AG09309 (cell line): ENCODE measurements around the gene LY6G6F.

ENCODE experiments used
- DNase-seq: peaks from one replicate; pipeline ENCODE4 v3.0.0-alpha.2; 2010; ENCODE audit warnings: low read depth
- H3K4me3 ChIP-seq: 2 replicates; pipeline ENCODE4 v1.5.1; 2011; ENCODE audit warnings: mild to moderate bottlenecking, low read depth, low read length, moderate library complexity; ENCODE audit not compliant: control insufficient read depth
- TF ChIP-seq, protein P1 (sequence below): IDR thresholded peaks from 2 replicates; pipeline ENCODE4 v1.5.1; 2011; ENCODE audit warnings: mild to moderate bottlenecking, low read depth, low read length, inconsistent platforms; ENCODE audit not compliant: insufficient read depth, control insufficient read depth; ENCODE audit errors: missing control alignments

LY6G6F gene

GRCh38 chr6:31665501-31666336 lies 40.9 kb upstream of the LY6G6F start, which contains the start of gene CSNK2B:
TSS of gene CSNK2B (plus strand) at chr6:31666080. CDS start at chr6:31666832, 752 bp downstream.
- TF ChIP-seq, protein P1, sequence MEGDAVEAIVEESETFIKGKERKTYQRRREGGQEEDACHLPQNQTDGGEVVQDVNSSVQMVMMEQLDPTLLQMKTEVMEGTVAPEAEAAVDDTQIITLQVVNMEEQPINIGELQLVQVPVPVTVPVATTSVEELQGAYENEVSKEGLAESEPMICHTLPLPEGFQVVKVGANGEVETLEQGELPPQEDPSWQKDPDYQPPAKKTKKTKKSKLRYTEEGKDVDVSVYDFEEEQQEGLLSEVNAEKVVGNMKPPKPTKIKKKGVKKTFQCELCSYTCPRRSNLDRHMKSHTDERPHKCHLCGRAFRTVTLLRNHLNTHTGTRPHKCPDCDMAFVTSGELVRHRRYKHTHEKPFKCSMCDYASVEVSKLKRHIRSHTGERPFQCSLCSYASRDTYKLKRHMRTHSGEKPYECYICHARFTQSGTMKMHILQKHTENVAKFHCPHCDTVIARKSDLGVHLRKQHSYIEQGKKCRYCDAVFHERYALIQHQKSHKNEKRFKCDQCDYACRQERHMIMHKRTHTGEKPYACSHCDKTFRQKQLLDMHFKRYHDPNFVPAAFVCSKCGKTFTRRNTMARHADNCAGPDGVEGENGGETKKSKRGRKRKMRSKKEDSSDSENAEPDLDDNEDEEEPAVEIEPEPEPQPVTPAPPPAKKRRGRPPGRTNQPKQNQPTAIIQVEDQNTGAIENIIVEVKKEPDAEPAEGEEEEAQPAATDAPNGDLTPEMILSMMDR: peak; percentile 4
- peak within 1 kb of the TSS; percentile 95 for H3K4me3 ChIP-seq
- peak; percentile 83 for DNase-seq

- TF ChIP-seq, protein P1: no peak
- peak overlapping the region; percentile 95 for H3K4me3 ChIP-seq
- no peak for DNase-seq
Measured at GRCh38 chr6:31666337-31666965, 40.2 kb upstream of the LY6G6F start.

DNA sequence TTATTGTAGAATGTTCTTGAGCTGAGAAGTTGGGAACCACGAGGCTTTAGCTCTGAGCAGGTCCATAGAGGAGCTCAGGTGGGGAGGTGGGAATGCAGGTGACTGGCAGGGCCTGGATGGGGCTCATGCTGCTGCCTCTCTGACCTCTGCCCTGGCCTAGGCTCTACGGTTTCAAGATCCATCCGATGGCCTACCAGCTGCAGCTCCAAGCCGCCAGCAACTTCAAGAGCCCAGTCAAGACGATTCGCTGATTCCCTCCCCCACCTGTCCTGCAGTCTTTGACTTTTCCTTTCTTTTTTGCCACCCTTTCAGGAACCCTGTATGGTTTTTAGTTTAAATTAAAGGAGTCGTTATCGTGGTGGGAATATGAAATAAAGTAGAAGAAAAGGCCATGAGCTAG lies 37.0 kb upstream of the LY6G6F start, which contains the start of gene LY6G5B:
Gene LY6G5B, plus strand, starts transcription at position 301 of the 400 bp plus-strand sequence. CDS start 975 bp downstream, outside the sequence.
- DNase-seq: no peak
- TF ChIP-seq, protein P1: no peak
- H3K4me3 ChIP-seq: no peak within 1 kb of the TSS

GRCh38 chr6:31676322-31676903 lies 30.3 kb upstream of the LY6G6F start:
- TF ChIP-seq, protein P1: no peak
- no peak for DNase-seq
- H3K4me3 ChIP-seq: no peak overlapping the region

DNA sequence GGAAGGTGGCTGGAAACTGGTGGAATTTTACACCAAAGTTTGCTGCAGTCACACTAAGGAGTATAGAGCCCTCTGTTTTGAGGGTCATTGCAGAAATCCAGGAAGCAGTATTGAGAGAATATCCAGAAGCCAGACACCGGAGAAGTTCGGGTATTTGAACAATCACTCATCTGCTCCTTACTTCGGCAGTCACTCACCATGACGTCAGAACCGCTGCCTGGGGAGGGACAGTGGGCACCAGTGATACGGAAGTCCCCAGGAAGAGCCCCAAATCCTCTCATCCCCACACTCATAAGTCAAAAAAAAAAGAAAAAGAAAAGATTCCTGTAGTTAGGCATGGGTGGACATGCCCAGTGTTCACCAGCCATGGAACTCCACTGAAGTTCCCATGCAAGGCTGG lies 29.8 kb upstream of the LY6G6F start:
- TF ChIP-seq, protein P1: no peak
- no peak for DNase-seq
- H3K4me3 ChIP-seq: no peak overlapping the region

- H3K4me3 ChIP-seq: no peak overlapping the region
- TF ChIP-seq, protein P1: no peak
- no peak for DNase-seq
Measured at GRCh38 chr6:31677955-31678354, 28.7 kb upstream of the LY6G6F start.
